ENCODE results near the gene CARD8. TPM values are rescaled to one million over a fixed set of nuclear protein-coding genes. Genes with fewer than 3 reads are reported as not detected.
A peak's percentile ranks its signal among the peaks of the same experiment; 100 is the strongest.

The CARD8 gene
- total RNA-seq, 1 experiment from 2014 or later = 8.7 TPM

GRCh38 chr19:48169578-48169938 is 86.2 kb downstream of the CARD8 start:
- Histone ChIP-seq H3K4me2 (ENCODE audit: low read length) (peak overlapping the region; percentile 93), H3K4me3 (ENCODE audit: low read length) (peak overlapping the region; percentile 99), H3K9me3 (ENCODE audit: low read length) (no peaks in the 10 kb centered on the region), H3K4me1 (ENCODE audit: insufficient read depth, low read length) (peaks cover 10% of the 10 kb centered on the region; the same call in 1 of the 2 replicates), H3F3A (ENCODE audit: low read length, unreplicated experiment) (no peaks in the 10 kb centered on the region), H3K9me2 (replicated peaks; ENCODE audit: low read length) (no peaks in the 10 kb centered on the region), H3K9ac (ENCODE audit: low read length) (peak overlapping the region; percentile 95), H2AFZ (ENCODE audit: low read length) (0 out of 2 replicates have a peak overlapping the region, but pooled peaks have one; percentile 6), H3K36me3 (ENCODE audit: low read depth, low read length) (peaks cover 2% of the 10 kb centered on the region; the same call in 1 of the 2 replicates), H4K20me1 (ENCODE audit: low read length) (peaks cover 12% of the 10 kb centered on the region; the same call in 1 of the 2 replicates), H3K27me3 (ENCODE audit: low read length) (no peaks in the 10 kb centered on the region), H3K79me2 (ENCODE audit: low read length) (peaks cover 35% of the 10 kb centered on the region), H3K27ac (ENCODE audit: low read length) (no peak overlapping the region)
- no TSS peak for BruUV-seq (replicated peaks)
- ATAC-seq = peak; percentile 11; the same call in 1 of the 2 replicates
- DNase-seq = peak; percentile 66
- POLR2A ChIA-PET (ENCODE audit: unreplicated experiment) = interaction anchor here (0.6 kb wide), 2 partner anchors 34 to 129 kb away, joined by 4 to 5 read pairs; no protein-coding TSS in a partner anchor
- CTCF ChIA-PET = interaction anchor here (0.6 kb wide), 1 partner anchor 67 kb away, joined by 9 read pairs; no protein-coding TSS in a partner anchor
- TF ChIP-seq EZH2 (IDR thresholded peaks at IDR 0.05; ENCODE audit: low read length, unreplicated experiment) (no peak), CTCF (conservative IDR thresholded peaks at IDR 0.05; ENCODE audit: low read depth, low read length) (no peak), EZH2phosphoT487 (IDR thresholded peaks at IDR 0.05; ENCODE audit: borderline replicate concordance, low read length) (no peak)
- intact Hi-C loops (cut with micrococcal nuclease) = no loop called here

GRCh38 chr19:48168689-48169088 is 87.0 kb downstream of the CARD8 start:
- no peak overlapping the region for H2AFZ ChIP-seq (ENCODE audit: low read length)
- TF ChIP-seq EZH2phosphoT487 (IDR thresholded peaks at IDR 0.05; ENCODE audit: borderline replicate concordance, low read length) (no peak), EZH2 (IDR thresholded peaks at IDR 0.05; ENCODE audit: low read length, unreplicated experiment) (no peak), CTCF (conservative IDR thresholded peaks at IDR 0.05; ENCODE audit: low read depth, low read length) (no peak)
- no TSS peak for BruUV-seq (replicated peaks)

GRCh38 chr19:48158210-48158790 is 97.4 kb downstream of the CARD8 start:
- no peaks in the 10 kb centered on the region for H3F3A ChIP-seq (ENCODE audit: low read length, unreplicated experiment)
- no peaks in the 10 kb centered on the region for H3K27me3 ChIP-seq (ENCODE audit: low read length)
- no peaks in the 10 kb centered on the region for H3K36me3 ChIP-seq (ENCODE audit: low read depth, low read length)
- no peak overlapping the region for H2AFZ ChIP-seq (ENCODE audit: low read length)
- ATAC-seq (no peak), DNase-seq (no peak)
- BruUV-seq (replicated peaks) = no TSS peak
- H3K9me3 ChIP-seq (ENCODE audit: low read length) = no peaks in the 10 kb centered on the region
- no peak overlapping the region for H3K4me3 ChIP-seq (ENCODE audit: low read length)
- no peaks in the 10 kb centered on the region for H3K4me1 ChIP-seq (ENCODE audit: insufficient read depth, low read length)
- TF ChIP-seq CTCF (conservative IDR thresholded peaks at IDR 0.05; ENCODE audit: low read depth, low read length) = 0 out of 2 replicates have a peak, but pooled peaks have one; percentile 23
- TF ChIP-seq EZH2phosphoT487 (IDR thresholded peaks at IDR 0.05; ENCODE audit: borderline replicate concordance, low read length) = no peak
- no peak for TF ChIP-seq EZH2 (IDR thresholded peaks at IDR 0.05; ENCODE audit: low read length, unreplicated experiment)
- H3K27ac ChIP-seq (ENCODE audit: low read length) = no peak overlapping the region
- H3K79me2 ChIP-seq (ENCODE audit: low read length) = no peaks in the 10 kb centered on the region
- ChIA-PET CTCF (no interaction called here), POLR2A (ENCODE audit: unreplicated experiment) (no interaction called here)
- no peaks in the 10 kb centered on the region for H3K9me2 ChIP-seq (replicated peaks; ENCODE audit: low read length)
- H3K9ac ChIP-seq (ENCODE audit: low read length) = no peak overlapping the region
- H4K20me1 ChIP-seq (ENCODE audit: low read length) = no peaks in the 10 kb centered on the region
- no peak overlapping the region for H3K4me2 ChIP-seq (ENCODE audit: low read length)
- intact Hi-C loops (cut with micrococcal nuclease) = no loop called here

More at GRCh38 chr19:48168689-48169088, 87.0 kb downstream of the CARD8 start:
- Histone ChIP-seq H3K36me3 (ENCODE audit: low read depth, low read length) (peaks cover 7% of the 10 kb centered on the region; the same call in 1 of the 2 replicates), H3K4me3 (ENCODE audit: low read length) (no peak overlapping the region; the same call in 1 of the 2 replicates), H3K27ac (ENCODE audit: low read length) (no peak overlapping the region), H3K9me2 (replicated peaks; ENCODE audit: low read length) (no peaks in the 10 kb centered on the region), H3K4me1 (ENCODE audit: insufficient read depth, low read length) (peaks cover 10% of the 10 kb centered on the region; the same call in 1 of the 2 replicates), H4K20me1 (ENCODE audit: low read length) (peaks cover 12% of the 10 kb centered on the region; the same call in 1 of the 2 replicates), H3K79me2 (ENCODE audit: low read length) (peaks cover 35% of the 10 kb centered on the region), H3F3A (ENCODE audit: low read length, unreplicated experiment) (no peaks in the 10 kb centered on the region), H3K4me2 (ENCODE audit: low read length) (peak overlapping the region; percentile 81), H3K9ac (ENCODE audit: low read length) (no peak overlapping the region), H3K27me3 (ENCODE audit: low read length) (no peaks in the 10 kb centered on the region), H3K9me3 (ENCODE audit: low read length) (no peaks in the 10 kb centered on the region)
- ATAC-seq (no peak), DNase-seq (no peak)
- intact Hi-C loops (cut with micrococcal nuclease) = no loop called here
- ChIA-PET POLR2A (ENCODE audit: unreplicated experiment) (no interaction called here), CTCF (no interaction called here)
